Stimulated activated naive CD8-positive, alpha-beta T cell treated with anti-CD3 and anti-CD28 coated beads, Interleukin-15, Interleukin-2, amounts not matched to agents 100 ng/mL and 50 ng/mL, for 24 hours (primary cell): ENCODE data around the gene COX10.
"Not testable (repeated sequence)": the region's sequence is repeated elsewhere in the genome, so short reads cannot be mapped to it uniquely, and the experiment has no call there.

ENCODE experiments used
- H3K27ac Mint-ChIP-seq: one replicate; pipeline ENCODE4 v1.8.0; 2021; ENCODE audit warnings: mild to moderate bottlenecking, mixed read lengths
- H3K27me3 Mint-ChIP-seq: one replicate; pipeline ENCODE4 v1.8.0; 2021; ENCODE audit warnings: mixed read lengths
- H3K36me3 Mint-ChIP-seq: one replicate; pipeline ENCODE4 v1.8.0; 2021; ENCODE audit warnings: low read depth, mixed read lengths
- H3K4me1 Mint-ChIP-seq: one replicate; pipeline ENCODE4 v1.8.0; 2021; ENCODE audit warnings: low read depth, mixed read lengths
- H3K4me3 Mint-ChIP-seq: one replicate; pipeline ENCODE4 v1.8.0; 2021; ENCODE audit warnings: mild to moderate bottlenecking, mixed read lengths
- H3K9me3 Mint-ChIP-seq: one replicate; pipeline ENCODE4 v1.8.0; 2021; ENCODE audit warnings: mixed read lengths

COX10 gene

GRCh38 chr17:14207791-14208190 lies 138.5 kb downstream of the COX10 start:
- H3K9me3 Mint-ChIP-seq: no peaks in the 10 kb centered on the region
- H3K4me3 Mint-ChIP-seq: no peak overlapping the region
- H3K27ac Mint-ChIP-seq: no peak overlapping the region
- H3K27me3 Mint-ChIP-seq: no peaks in the 10 kb centered on the region
- peaks cover 61% of the 10 kb centered on the region for H3K36me3 Mint-ChIP-seq
- peaks cover 40% of the 10 kb centered on the region for H3K4me1 Mint-ChIP-seq

GRCh38 chr17:14209215-14209614 lies 139.9 kb downstream of the COX10 start:
- no peak overlapping the region for H3K4me3 Mint-ChIP-seq
- H3K36me3 Mint-ChIP-seq: peaks cover 59% of the 10 kb centered on the region
- no peaks in the 10 kb centered on the region for H3K27me3 Mint-ChIP-seq
- H3K4me1 Mint-ChIP-seq: peaks cover 26% of the 10 kb centered on the region
- no peaks in the 10 kb centered on the region for H3K9me3 Mint-ChIP-seq
- H3K27ac Mint-ChIP-seq: no peak overlapping the region

- peaks cover 47% of the 10 kb centered on the region for H3K36me3 Mint-ChIP-seq
- no peak overlapping the region for H3K27ac Mint-ChIP-seq
These were observed 141.9 kb downstream of the COX10 start for GRCh38 chr17:14211246-14211645.

GRCh38 chr17:14211801-14212200 lies 142.5 kb downstream of the COX10 start:
- H3K36me3 Mint-ChIP-seq: peaks cover 47% of the 10 kb centered on the region
- no peaks in the 10 kb centered on the region for H3K27me3 Mint-ChIP-seq
- no peak overlapping the region for H3K4me3 Mint-ChIP-seq
- no peaks in the 10 kb centered on the region for H3K9me3 Mint-ChIP-seq
- peaks cover 4% of the 10 kb centered on the region for H3K4me1 Mint-ChIP-seq
- no peak overlapping the region for H3K27ac Mint-ChIP-seq

More at GRCh38 chr17:14211246-14211645, 141.9 kb downstream of the COX10 start:
- Mint-ChIP-seq H3K9me3 (no peaks in the 10 kb centered on the region), H3K4me3 (no peak overlapping the region), H3K4me1 (peaks cover 6% of the 10 kb centered on the region), H3K27me3 (no peaks in the 10 kb centered on the region)

GRCh38 chr17:14212401-14212800 lies 143.1 kb downstream of the COX10 start:
- no peak overlapping the region for H3K27ac Mint-ChIP-seq
- H3K4me3 Mint-ChIP-seq: no peak overlapping the region
- peaks cover 44% of the 10 kb centered on the region for H3K36me3 Mint-ChIP-seq

GRCh38 chr17:14214271-14214670 lies 145.0 kb downstream of the COX10 start:
- Mint-ChIP-seq H3K4me1 (no peaks in the 10 kb centered on the region), H3K4me3 (no peak overlapping the region), H3K9me3 (no peaks in the 10 kb centered on the region), H3K27ac (no peak overlapping the region), H3K27me3 (no peaks in the 10 kb centered on the region), H3K36me3 (peaks cover 27% of the 10 kb centered on the region)

More at GRCh38 chr17:14212401-14212800, 143.1 kb downstream of the COX10 start:
- Mint-ChIP-seq H3K4me1 (peaks cover 1% of the 10 kb centered on the region), H3K9me3 (no peaks in the 10 kb centered on the region), H3K27me3 (no peaks in the 10 kb centered on the region)

GRCh38 chr17:14222611-14223010 lies 153.3 kb downstream of the COX10 start:
- Mint-ChIP-seq H3K9me3 (peaks cover 4% of the 10 kb centered on the region), H3K4me1 (peaks cover 4% of the 10 kb centered on the region), H3K27me3 (no peaks in the 10 kb centered on the region), H3K4me3 (no peak overlapping the region), H3K27ac (no peak overlapping the region), H3K36me3 (no peaks in the 10 kb centered on the region)

- Mint-ChIP-seq H3K27ac (no peak overlapping the region), H3K4me3 (no peak overlapping the region), H3K4me1 (peaks cover 4% of the 10 kb centered on the region)
These were observed 156.1 kb downstream of the COX10 start for GRCh38 chr17:14225254-14225980.

GRCh38 chr17:14227052-14227451 lies 157.7 kb downstream of the COX10 start:
- Mint-ChIP-seq H3K27me3 (no peaks in the 10 kb centered on the region), H3K4me3 (no peak overlapping the region), H3K4me1 (no peaks in the 10 kb centered on the region), H3K27ac (no peak overlapping the region), H3K36me3 (no peaks in the 10 kb centered on the region), H3K9me3 (peaks cover 8% of the 10 kb centered on the region)

More at GRCh38 chr17:14225254-14225980, 156.1 kb downstream of the COX10 start:
- H3K27me3 Mint-ChIP-seq: no peaks in the 10 kb centered on the region
- H3K36me3 Mint-ChIP-seq: no peaks in the 10 kb centered on the region
- H3K9me3 Mint-ChIP-seq: peaks cover 4% of the 10 kb centered on the region

GRCh38 chr17:14228903-14229302 lies 159.6 kb downstream of the COX10 start:
- no peaks in the 10 kb centered on the region for H3K36me3 Mint-ChIP-seq
- H3K27ac Mint-ChIP-seq: no peak overlapping the region
- H3K4me1 Mint-ChIP-seq: no peaks in the 10 kb centered on the region
- no peak overlapping the region for H3K4me3 Mint-ChIP-seq
- H3K27me3 Mint-ChIP-seq: no peaks in the 10 kb centered on the region
- peaks cover 8% of the 10 kb centered on the region for H3K9me3 Mint-ChIP-seq

- H3K36me3 Mint-ChIP-seq, H3K27me3 Mint-ChIP-seq, H3K4me1 Mint-ChIP-seq, H3K4me3 Mint-ChIP-seq, H3K27ac Mint-ChIP-seq, H3K9me3 Mint-ChIP-seq: not testable (repeated sequence)
These were observed 161.9 kb downstream of the COX10 start for GRCh38 chr17:14231187-14231586.

GRCh38 chr17:14235047-14235446 lies 165.7 kb downstream of the COX10 start:
- not testable (repeated sequence) for H3K4me3 Mint-ChIP-seq, H3K36me3 Mint-ChIP-seq, H3K9me3 Mint-ChIP-seq, H3K4me1 Mint-ChIP-seq, H3K27ac Mint-ChIP-seq, H3K27me3 Mint-ChIP-seq

GRCh38 chr17:14236032-14236431 lies 166.7 kb downstream of the COX10 start:
- H3K9me3 Mint-ChIP-seq, H3K4me3 Mint-ChIP-seq, H3K27me3 Mint-ChIP-seq, H3K27ac Mint-ChIP-seq, H3K4me1 Mint-ChIP-seq, H3K36me3 Mint-ChIP-seq: not testable (repeated sequence)

GRCh38 chr17:14236762-14237161 lies 167.5 kb downstream of the COX10 start, which contains the start of gene CDRT15:
Gene CDRT15 (minus strand): TSS chr17:14236862. CDS start chr17:14236833, 29 bp downstream.
- not testable (repeated sequence) for H3K9me3 Mint-ChIP-seq, H3K36me3 Mint-ChIP-seq, H3K4me3 Mint-ChIP-seq, H3K27ac Mint-ChIP-seq, H3K4me1 Mint-ChIP-seq, H3K27me3 Mint-ChIP-seq

GRCh38 chr17:14239271-14239670 lies 170.0 kb downstream of the COX10 start:
- H3K36me3 Mint-ChIP-seq, H3K27ac Mint-ChIP-seq, H3K9me3 Mint-ChIP-seq, H3K4me3 Mint-ChIP-seq, H3K4me1 Mint-ChIP-seq, H3K27me3 Mint-ChIP-seq: not testable (repeated sequence)

GRCh38 chr17:14245002-14245401 lies 175.7 kb downstream of the COX10 start:
- Mint-ChIP-seq H3K27ac (no peak overlapping the region), H3K4me3 (no peak overlapping the region), H3K9me3 (no peaks in the 10 kb centered on the region), H3K4me1 (no peaks in the 10 kb centered on the region), H3K36me3 (no peaks in the 10 kb centered on the region), H3K27me3 (no peaks in the 10 kb centered on the region)
